ENCODE results near the gene MYO9A. TPM values are rescaled to one million over a fixed set of nuclear protein-coding genes. Genes with fewer than 3 reads are reported as not detected.
A peak's percentile ranks its signal among the peaks of the same experiment; 100 is the strongest.

Gene MYO9A
- total and polyA plus RNA-seq, 11 donors = 3.2 to 33.9 (median 29.9) TPM

GRCh38 chr15:72146221-72146620 lies 28.3 kb upstream of the MYO9A start:
- ATAC-seq (peak in 1 of 4 donors; percentile 21), DNase-seq (no peak)
- Histone ChIP-seq H3K4me3 (no peak overlapping the region), H3K9me3 (no peaks in the 10 kb centered on the region), H3K27me3 (no peaks in the 10 kb centered on the region), H3K4me1 (peaks cover 0 to 16% (median 1%) of the 10 kb centered on the region in 12 donors), H3K36me3 (no peaks in the 10 kb centered on the region), H3K27ac (no peak overlapping the region)
- intact Hi-C loops (cut with DNase I) = no loop called here
- 59 to 96% (median 89%) methylated on average over 3 of the region's 3 CpGs for WGBS, 4 donors
- no peak for TF ChIP-seq CTCF (IDR thresholded peaks at IDR 0.05)

GRCh38 chr15:72141171-72142084 lies 23.5 kb upstream of the MYO9A start:
- H3K36me3 ChIP-seq = peaks cover 0 to 8% (median 0%) of the 10 kb centered on the region in 9 donors
- ATAC-seq = peak in 3 of 4 donors; percentile 35 to 58 (median 55)
- DNase-seq = no peak
- WGBS, 4 donors = 30 to 40% (median 36%) methylated on average over 4 of the region's 4 CpGs
- H3K4me3 ChIP-seq = no peak overlapping the region
- intact Hi-C loops (cut with DNase I) = no loop called here
- peaks cover 0 to 30% (median 5%) of the 10 kb centered on the region in 12 donors for H3K4me1 ChIP-seq
- no peak for TF ChIP-seq CTCF (IDR thresholded peaks at IDR 0.05)
- no peak for TF ChIP-seq POLR2A (IDR thresholded peaks at IDR 0.05)
- no peaks in the 10 kb centered on the region for H3K9me3 ChIP-seq
- no peaks in the 10 kb centered on the region for H3K27me3 ChIP-seq
- H3K27ac ChIP-seq = peak overlapping the region in 10 of 12 donors; percentile 13 to 77 (median 48)

DNA sequence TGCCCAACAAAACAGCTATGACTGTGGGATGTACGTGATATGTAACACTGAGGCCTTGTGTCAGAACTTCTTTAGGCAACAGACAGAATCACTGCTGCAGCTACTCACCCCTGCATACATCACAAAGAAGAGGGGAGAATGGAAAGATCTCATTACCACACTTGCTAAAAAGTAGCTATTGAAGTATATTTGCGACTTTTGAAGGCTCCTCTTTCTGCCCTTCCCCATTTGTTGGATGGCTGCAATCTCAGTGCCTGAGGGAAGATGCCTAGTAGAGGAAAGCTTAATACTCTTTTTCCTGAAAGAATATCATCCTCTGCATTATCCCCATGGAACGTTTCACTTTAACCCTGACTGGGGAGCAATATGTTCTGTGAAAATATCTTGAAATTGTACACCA lies 22.1 kb upstream of the MYO9A start:
- no peaks in the 10 kb centered on the region for H3K27me3 ChIP-seq
- no peaks in the 10 kb centered on the region for H3K9me3 ChIP-seq
- no peak overlapping the region for H3K4me3 ChIP-seq
- no peak for TF ChIP-seq CTCF (IDR thresholded peaks at IDR 0.05)
- TF ChIP-seq POLR2A (IDR thresholded peaks at IDR 0.05) = no peak
- peak in 2 of 4 donors; percentile 18 to 29 for ATAC-seq
- no peak for DNase-seq
- H3K27ac ChIP-seq = peak overlapping the region in 10 of 12 donors; percentile 38 to 77 (median 65)
- 60 to 72% (median 70%) methylated on average over 3 of the region's 3 CpGs for WGBS, 4 donors
- intact Hi-C loops (cut with DNase I) = no loop called here
- H3K4me1 ChIP-seq = peaks cover 0 to 30% (median 5%) of the 10 kb centered on the region in 12 donors
- H3K36me3 ChIP-seq = peaks cover 0 to 8% (median 0%) of the 10 kb centered on the region in 9 donors

DNA sequence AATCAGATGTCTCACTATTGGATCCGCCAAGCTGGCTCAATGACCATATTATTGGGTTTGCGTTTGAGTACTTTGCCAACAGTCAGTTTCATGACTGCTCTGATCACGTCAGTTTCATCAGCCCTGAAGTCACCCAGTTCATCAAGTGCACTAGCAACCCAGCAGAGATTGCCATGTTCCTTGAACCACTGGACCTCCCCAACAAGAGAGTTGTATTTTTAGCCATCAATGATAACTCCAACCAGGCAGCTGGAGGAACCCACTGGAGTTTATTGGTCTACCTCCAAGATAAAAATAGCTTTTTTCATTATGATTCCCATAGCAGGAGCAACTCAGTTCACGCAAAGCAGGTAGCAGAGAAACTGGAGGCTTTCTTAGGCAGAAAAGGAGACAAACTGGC lies 21.7 kb upstream of the MYO9A start:
- WGBS, 4 donors = 67 to 77% (median 72%) methylated on average over 4 of the region's 4 CpGs
- H3K4me3 ChIP-seq = no peak overlapping the region
- H3K4me1 ChIP-seq = peaks cover 0 to 30% (median 5%) of the 10 kb centered on the region in 12 donors
- H3K36me3 ChIP-seq = peaks cover 0 to 8% (median 0%) of the 10 kb centered on the region in 9 donors
- intact Hi-C loops (cut with DNase I) = loop anchor here in 2 of 10 donors (5.0 to 10.0 kb wide), 2 partner anchors 107 to 695 kb away; no protein-coding TSS in a partner anchor
- TF ChIP-seq POLR2A (IDR thresholded peaks at IDR 0.05) (no peak), CTCF (IDR thresholded peaks at IDR 0.05) (no peak)
- no peaks in the 10 kb centered on the region for H3K27me3 ChIP-seq
- peak overlapping the region in 10 of 12 donors; percentile 38 to 77 (median 65) for H3K27ac ChIP-seq
- H3K9me3 ChIP-seq = no peaks in the 10 kb centered on the region
- peak in 2 of 5 donors; percentile 26 to 53 for DNase-seq
- ATAC-seq = peak; percentile 86 to 97 (median 96)

Data from heart left ventricle (tissue), 16 donors.